ENCODE data around the gene PROS1. TPM values are rescaled to one million over a fixed set of nuclear protein-coding genes. Genes with fewer than 3 reads are reported as not detected.
"Not testable (repeated sequence)": the region's sequence is repeated elsewhere in the genome, so short reads cannot be mapped to it uniquely, and the experiment has no call there.

PROS1 gene
- total and polyA plus RNA-seq, 12 donors, result 13.0 to 147 (median 41.4) TPM

- H3K36me3 ChIP-seq, result peaks cover 0 to 42% (median 3%) of the 10 kb centered on the region in 9 donors
- H3K27ac ChIP-seq, result no peak overlapping the region
- H3K9me3 ChIP-seq, result no peaks in the 10 kb centered on the region
- intact Hi-C loops (cut with DNase I), result loop anchor here in 2 of 10 donors (10.0 kb wide), 1 partner anchor 160 kb away; the partner anchor contains the start of genes DHFR2 (in 2 of the 2) and NSUN3 (in 2 of the 2)
- no peak for TF ChIP-seq CTCF (IDR thresholded peaks at IDR 0.05)
- ATAC-seq, result no peak
- no peak for DNase-seq
- 97 to 100% methylated on average over 1 of the region's 1 CpG for WGBS, 2 donors
- no peak overlapping the region for H3K4me3 ChIP-seq
- H3K27me3 ChIP-seq, result no peaks in the 10 kb centered on the region
- H3K4me1 ChIP-seq, result no peaks in the 10 kb centered on the region
Observed at GRCh38 chr3:93904568-93904967, 69.1 kb downstream of the PROS1 start.

- H3K4me1 ChIP-seq; intact Hi-C loops (cut with DNase I); H3K4me3 ChIP-seq; H3K9me3 ChIP-seq; DNase-seq; H3K27ac ChIP-seq; ATAC-seq; H3K27me3 ChIP-seq: not testable (repeated sequence)
- WGBS, 2 donors, result 68 to 73% methylated on average over 3 of the region's 3 CpGs
- peaks cover 0 to 67% (median 3%) of the 10 kb centered on the region in 9 donors for H3K36me3 ChIP-seq
Observed at GRCh38 chr3:93878250-93879017, 95.3 kb downstream of the PROS1 start.

GRCh38 chr3:93877427-93877826 lies 96.3 kb downstream of the PROS1 start:
- 93 to 94% methylated on average over 4 of the region's 4 CpGs for WGBS, 2 donors
- intact Hi-C loops (cut with DNase I), result not testable (repeated sequence)
- peaks cover 0 to 73% (median under 1%) of the 10 kb centered on the region in 9 donors for H3K36me3 ChIP-seq

GRCh38 chr3:93873412-93873811 lies 100.3 kb downstream of the PROS1 start:
- H3K4me3 ChIP-seq; ATAC-seq; DNase-seq; H3K27ac ChIP-seq; H3K9me3 ChIP-seq; H3K4me1 ChIP-seq; H3K27me3 ChIP-seq; intact Hi-C loops (cut with DNase I): not testable (repeated sequence)
- peaks cover 0 to 47% (median 0%) of the 10 kb centered on the region in 9 donors for H3K36me3 ChIP-seq

More at GRCh38 chr3:93877427-93877826, 96.3 kb downstream of the PROS1 start:
- not testable (repeated sequence) for H3K9me3 ChIP-seq, H3K4me1 ChIP-seq, DNase-seq, H3K4me3 ChIP-seq, H3K27me3 ChIP-seq, ATAC-seq, H3K27ac ChIP-seq

- Histone ChIP-seq H3K27me3 (no peaks in the 10 kb centered on the region), H3K27ac (no peak overlapping the region), H3K36me3 (peaks cover 0 to 4% (median 0%) of the 10 kb centered on the region in 9 donors), H3K9me3 (no peaks in the 10 kb centered on the region), H3K4me1 (no peaks in the 10 kb centered on the region), H3K4me3 (no peak overlapping the region)
- TF ChIP-seq CTCF (IDR thresholded peaks at IDR 0.05), result no peak
- ATAC-seq (no peak), DNase-seq (no peak)
- intact Hi-C loops (cut with DNase I), result no loop called here
Observed at GRCh38 chr3:93867425-93867824, 106.3 kb downstream of the PROS1 start.

- Histone ChIP-seq H3K36me3 (no peaks in the 10 kb centered on the region), H3K9me3 (no peaks in the 10 kb centered on the region), H3K4me3 (no peak overlapping the region), H3K4me1 (no peaks in the 10 kb centered on the region), H3K27ac (no peak overlapping the region), H3K27me3 (no peaks in the 10 kb centered on the region)
- ATAC-seq, result no peak
- no peak for DNase-seq
- TF ChIP-seq CTCF (IDR thresholded peaks at IDR 0.05), result no peak
- intact Hi-C loops (cut with DNase I), result no loop called here
- 54 to 61% methylated on average over 2 of the region's 2 CpGs for whole genome bisulfite sequencing, 2 donors
Observed at GRCh38 chr3:93861017-93861416, 112.7 kb downstream of the PROS1 start.

Data from heart right ventricle (tissue), 16 donors.